Stomach (tissue), 4 donors: ENCODE results near the gene DONSON.

Source experiments
- CTCF ChIP-seq, 7 experiments: fragments of 450-650 bp in 4 of 7; fragments of 200-600 bp in 3 of 7; sonication (generic) in 3 of 7; IDR thresholded peaks; one replicate each; pipeline ENCODE4 v1.5.1; 2016 to 2019; ENCODE audit warnings: antibody characterized with exemption in 7 of 7, control low read depth in 2 of 7, mild to moderate bottlenecking in 1 of 7
- EP300 ChIP-seq: sonication (generic); formaldehyde crosslinking; IDR thresholded peaks from one replicate; pipeline ENCODE4 v1.6.1; 2017; ENCODE audit warnings: antibody characterized with exemption
- POLR2A ChIP-seq, 4 donors: fragments of 450-650 bp; IDR thresholded peaks; one replicate each; pipeline ENCODE4 v1.6.1; 2016; ENCODE audit warnings: antibody characterized with exemption in 4 of 4, control low read depth in 2 of 4, mild to moderate bottlenecking in 1 of 4, moderate library complexity in 1 of 4

DNA sequence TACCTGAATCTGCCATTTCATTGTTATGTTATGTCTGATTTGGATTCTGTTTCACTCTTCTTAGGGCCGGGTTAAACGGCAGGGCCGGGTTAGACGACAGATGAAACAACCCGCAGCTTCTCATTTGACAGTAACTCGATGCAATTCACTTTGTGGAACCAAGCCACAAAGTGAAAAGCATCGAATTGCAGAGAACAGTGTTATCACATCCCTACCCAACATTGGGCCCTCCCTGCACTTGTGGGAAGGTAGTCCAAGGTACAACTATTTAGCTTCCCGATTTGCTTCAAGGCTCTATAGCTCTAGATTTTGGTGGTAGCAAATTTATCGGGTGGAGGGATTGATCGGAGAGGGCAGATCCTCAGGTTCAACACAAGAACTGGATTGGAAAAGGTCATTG, 28.7 kb downstream of the DONSON start:
- TF ChIP-seq POLR2A (IDR thresholded peaks at IDR 0.05) (no peak), EP300 (no peak), CTCF (IDR thresholded peaks at IDR 0.05) (no peak)
